Activated naive CD8-positive, alpha-beta T cell treated with anti-CD3 and anti-CD28 coated beads for 36 hours (primary cell): ENCODE results near the gene ZNF423. TPM values are rescaled to one million over a fixed set of nuclear protein-coding genes. Genes with fewer than 3 reads are reported as not detected.

Experiments
- DNase-seq: peaks from one replicate; pipeline ENCODE4 v3.0.0; 2021
- H3K27ac Mint-ChIP-seq: one replicate; pipeline ENCODE4 v1.8.0; 2022; ENCODE audit warnings: mild to moderate bottlenecking, moderate library complexity, mixed read lengths
- H3K27me3 Mint-ChIP-seq: one replicate; pipeline ENCODE4 v1.8.0; 2022; ENCODE audit warnings: mild to moderate bottlenecking, mixed read lengths
- H3K36me3 Mint-ChIP-seq: one replicate; pipeline ENCODE4 v1.8.0; 2021; ENCODE audit warnings: mild to moderate bottlenecking, mixed read lengths
- H3K4me1 Mint-ChIP-seq: one replicate; pipeline ENCODE4 v1.8.0; 2021; ENCODE audit warnings: mixed read lengths
- H3K4me3 Mint-ChIP-seq: one replicate; pipeline ENCODE4 v1.8.0; 2022; ENCODE audit warnings: mild to moderate bottlenecking, moderate library complexity, mixed read lengths
- H3K9me3 Mint-ChIP-seq: one replicate; pipeline ENCODE4 v1.8.0; 2022; ENCODE audit warnings: mixed read lengths
- total RNA-seq, 2 experiments: library from RNA; stranded (reverse); gene quantifications; one replicate each; pipeline ENCODE4 v1.2.3, GENCODE V29; 2021

ZNF423 gene
- total RNA-seq, 2 experiments from 2014 or later = not detected

- no peak overlapping the region for H3K4me3 Mint-ChIP-seq
- DNase-seq = no peak
Measured at GRCh38 chr16:49473131-49473530, 382.8 kb downstream of the ZNF423 start.

GRCh38 chr16:49472598-49472997, 383.3 kb downstream of the ZNF423 start:
- no peaks in the 10 kb centered on the region for H3K27me3 Mint-ChIP-seq

More at GRCh38 chr16:49473131-49473530, 382.8 kb downstream of the ZNF423 start:
- H3K4me1 Mint-ChIP-seq = no peaks in the 10 kb centered on the region
- H3K36me3 Mint-ChIP-seq = no peaks in the 10 kb centered on the region
- H3K27me3 Mint-ChIP-seq = no peaks in the 10 kb centered on the region
- no peaks in the 10 kb centered on the region for H3K9me3 Mint-ChIP-seq
- no peak overlapping the region for H3K27ac Mint-ChIP-seq

GRCh38 chr16:49471038-49471727, 384.7 kb downstream of the ZNF423 start:
- Mint-ChIP-seq H3K4me1 (no peaks in the 10 kb centered on the region), H3K27me3 (no peaks in the 10 kb centered on the region), H3K36me3 (no peaks in the 10 kb centered on the region), H3K4me3 (no peak overlapping the region), H3K27ac (no peak overlapping the region), H3K9me3 (no peaks in the 10 kb centered on the region)
- no peak for DNase-seq

More at GRCh38 chr16:49472598-49472997, 383.3 kb downstream of the ZNF423 start:
- Mint-ChIP-seq H3K4me1 (no peaks in the 10 kb centered on the region), H3K27ac (no peak overlapping the region), H3K9me3 (no peaks in the 10 kb centered on the region), H3K4me3 (no peak overlapping the region), H3K36me3 (no peaks in the 10 kb centered on the region)
- DNase-seq = no peak

GRCh38 chr16:49470513-49470991, 385.4 kb downstream of the ZNF423 start:
- Mint-ChIP-seq H3K27me3 (no peaks in the 10 kb centered on the region), H3K36me3 (no peaks in the 10 kb centered on the region), H3K4me3 (no peak overlapping the region), H3K4me1 (no peaks in the 10 kb centered on the region), H3K27ac (no peak overlapping the region), H3K9me3 (no peaks in the 10 kb centered on the region)
- no peak for DNase-seq

- no peak for DNase-seq
- Mint-ChIP-seq H3K27ac (no peak overlapping the region), H3K4me1 (no peaks in the 10 kb centered on the region), H3K9me3 (no peaks in the 10 kb centered on the region), H3K36me3 (no peaks in the 10 kb centered on the region), H3K27me3 (no peaks in the 10 kb centered on the region), H3K4me3 (no peak overlapping the region)
Measured at GRCh38 chr16:49469930-49470451, 385.9 kb downstream of the ZNF423 start.

GRCh38 chr16:49469311-49469670, 386.6 kb downstream of the ZNF423 start:
- Mint-ChIP-seq H3K4me3 (no peak overlapping the region), H3K4me1 (peaks cover 6% of the 10 kb centered on the region), H3K27me3 (no peaks in the 10 kb centered on the region), H3K36me3 (no peaks in the 10 kb centered on the region), H3K9me3 (no peaks in the 10 kb centered on the region), H3K27ac (no peak overlapping the region)
- no peak for DNase-seq

- DNase-seq = no peak
- H3K27ac Mint-ChIP-seq = no peak overlapping the region
Measured at GRCh38 chr16:49468611-49469310, 387.2 kb downstream of the ZNF423 start.

GRCh38 chr16:49467540-49468372, 388.2 kb downstream of the ZNF423 start:
- Mint-ChIP-seq H3K4me3 (no peak overlapping the region), H3K4me1 (peaks cover 21% of the 10 kb centered on the region), H3K36me3 (no peaks in the 10 kb centered on the region), H3K27me3 (no peaks in the 10 kb centered on the region), H3K27ac (no peak overlapping the region), H3K9me3 (no peaks in the 10 kb centered on the region)
- DNase-seq = no peak

More at GRCh38 chr16:49468611-49469310, 387.2 kb downstream of the ZNF423 start:
- Mint-ChIP-seq H3K9me3 (no peaks in the 10 kb centered on the region), H3K4me3 (no peak overlapping the region), H3K36me3 (no peaks in the 10 kb centered on the region), H3K27me3 (no peaks in the 10 kb centered on the region), H3K4me1 (peaks cover 11% of the 10 kb centered on the region)

- Mint-ChIP-seq H3K9me3 (no peaks in the 10 kb centered on the region), H3K4me3 (no peak overlapping the region), H3K27ac (no peak overlapping the region), H3K4me1 (peaks cover 28% of the 10 kb centered on the region), H3K36me3 (no peaks in the 10 kb centered on the region), H3K27me3 (no peaks in the 10 kb centered on the region)
- no peak for DNase-seq
Measured at GRCh38 chr16:49466881-49467280, 389.0 kb downstream of the ZNF423 start.

GRCh38 chr16:49466529-49466831, 389.4 kb downstream of the ZNF423 start:
- no peak for DNase-seq
- H3K36me3 Mint-ChIP-seq = no peaks in the 10 kb centered on the region
- H3K27me3 Mint-ChIP-seq = no peaks in the 10 kb centered on the region
- peaks cover 31% of the 10 kb centered on the region for H3K4me1 Mint-ChIP-seq
- H3K27ac Mint-ChIP-seq = no peak overlapping the region
- H3K9me3 Mint-ChIP-seq = no peaks in the 10 kb centered on the region
- H3K4me3 Mint-ChIP-seq = no peak overlapping the region

GRCh38 chr16:49465661-49466528, 390.0 kb downstream of the ZNF423 start:
- no peaks in the 10 kb centered on the region for H3K27me3 Mint-ChIP-seq
- H3K4me3 Mint-ChIP-seq = no peak overlapping the region
- no peaks in the 10 kb centered on the region for H3K9me3 Mint-ChIP-seq
- no peak for DNase-seq
- peaks cover 34% of the 10 kb centered on the region for H3K4me1 Mint-ChIP-seq
- H3K36me3 Mint-ChIP-seq = no peaks in the 10 kb centered on the region
- no peak overlapping the region for H3K27ac Mint-ChIP-seq

- Mint-ChIP-seq H3K4me3 (no peak overlapping the region), H3K27me3 (no peaks in the 10 kb centered on the region), H3K36me3 (no peaks in the 10 kb centered on the region), H3K9me3 (no peaks in the 10 kb centered on the region), H3K27ac (no peak overlapping the region), H3K4me1 (peaks cover 39% of the 10 kb centered on the region)
- no peak for DNase-seq
Measured at GRCh38 chr16:49464877-49465504, 390.9 kb downstream of the ZNF423 start.

- peak overlapping the region; percentile 78 for H3K27ac Mint-ChIP-seq
- H3K27me3 Mint-ChIP-seq = no peaks in the 10 kb centered on the region
- H3K36me3 Mint-ChIP-seq = no peaks in the 10 kb centered on the region
- no peak for DNase-seq
- H3K4me1 Mint-ChIP-seq = peaks cover 39% of the 10 kb centered on the region
- H3K4me3 Mint-ChIP-seq = no peak overlapping the region
- no peaks in the 10 kb centered on the region for H3K9me3 Mint-ChIP-seq
Measured at GRCh38 chr16:49464093-49464492, 391.8 kb downstream of the ZNF423 start.

- Mint-ChIP-seq H3K4me1 (peaks cover 39% of the 10 kb centered on the region), H3K27ac (peak overlapping the region; percentile 78), H3K4me3 (no peak overlapping the region), H3K36me3 (no peaks in the 10 kb centered on the region), H3K9me3 (no peaks in the 10 kb centered on the region), H3K27me3 (no peaks in the 10 kb centered on the region)
- DNase-seq = peak; percentile 75
Measured at GRCh38 chr16:49463529-49463928, 392.4 kb downstream of the ZNF423 start.
